ENCODE results near the gene PCAT7.

GRCh38 chr9:94581728-94582127 is 26.8 kb downstream of the PCAT7 start:
- TF ChIP-seq FOXM1 (IDR thresholded peaks at IDR 0.05; ENCODE audit: low read depth), result no peak
- no peak for TF ChIP-seq MXI1 (IDR thresholded peaks at IDR 0.05; ENCODE audit: low read depth, low read length)
- TF ChIP-seq CTCF (IDR thresholded peaks at IDR 0.05), result no peak
- TF ChIP-seq TAF1 (IDR thresholded peaks at IDR 0.05; ENCODE audit: borderline replicate concordance, low read depth, low read length), result no peak
- no peak for TF ChIP-seq SMC3 (IDR thresholded peaks at IDR 0.05; ENCODE audit: low read depth, low read length)
- TF ChIP-seq SIN3A (IDR thresholded peaks at IDR 0.05; ENCODE audit: borderline replicate concordance, low read depth, low read length), result no peak
- TF ChIP-seq TEAD4 (IDR thresholded peaks at IDR 0.05; ENCODE audit: borderline replicate concordance, insufficient read depth), result no peak
- TF ChIP-seq FOXJ3 (CRISPR knock-in tag; IDR thresholded peaks at IDR 0.05), result no peak
- no peak for TF ChIP-seq REST (IDR thresholded peaks at IDR 0.05; ENCODE audit: low read depth, low read length)
